ENCODE results near the gene VPS51.

VPS51 gene

GRCh38 chr11:65110354-65110861, 14.4 kb downstream of the VPS51 start:
- DNase-seq (ENCODE audit: low read depth): peak; percentile 74
- peak; percentile 90 for TF ChIP-seq CTCF (conservative IDR thresholded peaks at IDR 0.05; ENCODE audit: control insufficient read depth, insufficient read depth, low read depth, low read length)
- H3K4me3 ChIP-seq (ENCODE audit: control insufficient read depth, low read depth, low read length): no peak overlapping the region

- DNase-seq (ENCODE audit: low read depth): no peak
- no peak for TF ChIP-seq CTCF (conservative IDR thresholded peaks at IDR 0.05; ENCODE audit: control insufficient read depth, insufficient read depth, low read depth, low read length)
- H3K4me3 ChIP-seq (ENCODE audit: control insufficient read depth, low read depth, low read length): no peak overlapping the region
Observed at GRCh38 chr11:65111159-65111743, 15.2 kb downstream of the VPS51 start.

- H3K4me3 ChIP-seq (ENCODE audit: control insufficient read depth, low read depth, low read length): peak within 1 kb of the TSS; percentile 49
- DNase-seq (ENCODE audit: low read depth): peak; percentile 81
- TF ChIP-seq CTCF (conservative IDR thresholded peaks at IDR 0.05; ENCODE audit: control insufficient read depth, insufficient read depth, low read depth, low read length): no peak
Observed at GRCh38 chr11:65111744-65112545, 15.9 kb downstream of the VPS51 start, which contains the start of gene TM7SF2. Gene TM7SF2 (plus strand): TSS chr11:65111872. CDS start chr11:65112016, 144 bp downstream.

GRCh38 chr11:65112546-65113360, 16.7 kb downstream of the VPS51 start:
- peak overlapping the region; percentile 37 for H3K4me3 ChIP-seq (ENCODE audit: control insufficient read depth, low read depth, low read length)
- TF ChIP-seq CTCF (conservative IDR thresholded peaks at IDR 0.05; ENCODE audit: control insufficient read depth, insufficient read depth, low read depth, low read length): no peak
- DNase-seq (ENCODE audit: low read depth): no peak

GRCh38 chr11:65113361-65113756, 17.3 kb downstream of the VPS51 start:
- TF ChIP-seq CTCF (conservative IDR thresholded peaks at IDR 0.05; ENCODE audit: control insufficient read depth, insufficient read depth, low read depth, low read length): no peak
- DNase-seq (ENCODE audit: low read depth): no peak

GRCh38 chr11:65113839-65114238, 17.8 kb downstream of the VPS51 start:
- H3K4me3 ChIP-seq (ENCODE audit: control insufficient read depth, low read depth, low read length): no peak overlapping the region
- TF ChIP-seq CTCF (conservative IDR thresholded peaks at IDR 0.05; ENCODE audit: control insufficient read depth, insufficient read depth, low read depth, low read length): no peak
- no peak for DNase-seq (ENCODE audit: low read depth)

More at GRCh38 chr11:65113361-65113756, 17.3 kb downstream of the VPS51 start:
- no peak overlapping the region for H3K4me3 ChIP-seq (ENCODE audit: control insufficient read depth, low read depth, low read length)
